AG04449 (cell line): ENCODE data around the gene ENPEP.
A peak's percentile ranks its signal among the peaks of the same experiment; 100 is the strongest.

Experiments used
- CTCF ChIA-PET: fragments of 350-600 bp; formaldehyde crosslinking; extraction: SDS; loops from one replicate; lab custom pipeline; 2021; ENCODE audit warnings: antibody characterized with exemption; lab: Yijun Ruan, JAX
- POLR2A ChIA-PET: fragments of 400-600, 350-600 bp; formaldehyde crosslinking; extraction: SDS; loops from one replicate; lab custom pipeline; 2020; ENCODE audit warnings: antibody characterized with exemption, inconsistent platforms; lab: Yijun Ruan, JAX
- DNase-seq: peaks from one replicate; pipeline ENCODE4 v3.0.0-alpha.2; 2010; ENCODE audit warnings: low read depth, low spot score
- H3K4me3 ChIP-seq: 2 replicates; pipeline ENCODE4 v1.5.1; 2011; ENCODE audit warnings: low read depth, mild to moderate bottlenecking, control low read depth, low read length
- TF ChIP-seq, protein P1 (sequence below): IDR thresholded peaks from one replicate; pipeline ENCODE4 v1.5.1; 2011; ENCODE audit warnings: mild to moderate bottlenecking, moderate library complexity, low read length, control low read depth, inconsistent platforms; ENCODE audit not compliant: insufficient read depth; ENCODE audit errors: missing control alignments

The ENPEP gene

GRCh38 chr4:110503270-110504083 lies 27.5 kb downstream of the ENPEP start:
- no peak for DNase-seq
- H3K4me3 ChIP-seq, result no peak overlapping the region
- TF ChIP-seq, protein P1, sequence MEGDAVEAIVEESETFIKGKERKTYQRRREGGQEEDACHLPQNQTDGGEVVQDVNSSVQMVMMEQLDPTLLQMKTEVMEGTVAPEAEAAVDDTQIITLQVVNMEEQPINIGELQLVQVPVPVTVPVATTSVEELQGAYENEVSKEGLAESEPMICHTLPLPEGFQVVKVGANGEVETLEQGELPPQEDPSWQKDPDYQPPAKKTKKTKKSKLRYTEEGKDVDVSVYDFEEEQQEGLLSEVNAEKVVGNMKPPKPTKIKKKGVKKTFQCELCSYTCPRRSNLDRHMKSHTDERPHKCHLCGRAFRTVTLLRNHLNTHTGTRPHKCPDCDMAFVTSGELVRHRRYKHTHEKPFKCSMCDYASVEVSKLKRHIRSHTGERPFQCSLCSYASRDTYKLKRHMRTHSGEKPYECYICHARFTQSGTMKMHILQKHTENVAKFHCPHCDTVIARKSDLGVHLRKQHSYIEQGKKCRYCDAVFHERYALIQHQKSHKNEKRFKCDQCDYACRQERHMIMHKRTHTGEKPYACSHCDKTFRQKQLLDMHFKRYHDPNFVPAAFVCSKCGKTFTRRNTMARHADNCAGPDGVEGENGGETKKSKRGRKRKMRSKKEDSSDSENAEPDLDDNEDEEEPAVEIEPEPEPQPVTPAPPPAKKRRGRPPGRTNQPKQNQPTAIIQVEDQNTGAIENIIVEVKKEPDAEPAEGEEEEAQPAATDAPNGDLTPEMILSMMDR, result no peak
- CTCF ChIA-PET, result interaction anchor here (0.5 to 2.0 kb wide), 9 partner anchors 9 to 653 kb away, joined by 3 to 6 read pairs (median 4); no protein-coding TSS in a partner anchor
- POLR2A ChIA-PET, result no interaction called here

DNA sequence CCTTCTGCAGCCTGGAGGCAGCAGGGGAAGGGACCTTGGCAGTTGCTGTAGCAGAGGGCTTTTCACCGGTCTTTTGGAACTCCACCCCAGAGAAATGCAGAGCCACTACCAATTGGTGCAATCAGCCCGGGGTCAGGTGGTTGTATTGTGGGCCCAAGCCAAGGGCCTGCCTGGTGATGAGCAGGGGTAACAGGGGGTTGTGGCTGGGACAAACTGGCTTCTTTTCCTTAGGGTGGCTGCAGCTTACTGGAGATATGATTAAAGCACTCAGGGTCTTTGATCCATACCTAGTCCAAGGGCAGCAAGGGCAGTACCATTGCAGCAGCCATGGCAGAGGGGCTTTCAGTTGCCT lies 28.1 kb downstream of the ENPEP start:
- CTCF ChIA-PET, result interaction anchor here (0.5 to 1.5 kb wide), 7 partner anchors 9 to 654 kb away, joined by 3 to 6 read pairs (median 3); no protein-coding TSS in a partner anchor

GRCh38 chr4:110505440-110505839 lies 29.5 kb downstream of the ENPEP start:
- ChIA-PET POLR2A (no interaction called here), CTCF (interaction anchor here (6.1 to 17.5 kb wide), 4 partner anchors 14 to 503 kb away, joined by 55 to 1033 read pairs (median 262); no protein-coding TSS in a partner anchor)
- TF ChIP-seq, protein P1, result no peak
- no peak for DNase-seq
- no peak overlapping the region for H3K4me3 ChIP-seq

More for the DNA sequence above, 28.1 kb downstream of the ENPEP start:
- TF ChIP-seq, protein P1, result no peak
- POLR2A ChIA-PET, result no interaction called here
- DNase-seq, result no peak
- H3K4me3 ChIP-seq, result no peak overlapping the region

DNA sequence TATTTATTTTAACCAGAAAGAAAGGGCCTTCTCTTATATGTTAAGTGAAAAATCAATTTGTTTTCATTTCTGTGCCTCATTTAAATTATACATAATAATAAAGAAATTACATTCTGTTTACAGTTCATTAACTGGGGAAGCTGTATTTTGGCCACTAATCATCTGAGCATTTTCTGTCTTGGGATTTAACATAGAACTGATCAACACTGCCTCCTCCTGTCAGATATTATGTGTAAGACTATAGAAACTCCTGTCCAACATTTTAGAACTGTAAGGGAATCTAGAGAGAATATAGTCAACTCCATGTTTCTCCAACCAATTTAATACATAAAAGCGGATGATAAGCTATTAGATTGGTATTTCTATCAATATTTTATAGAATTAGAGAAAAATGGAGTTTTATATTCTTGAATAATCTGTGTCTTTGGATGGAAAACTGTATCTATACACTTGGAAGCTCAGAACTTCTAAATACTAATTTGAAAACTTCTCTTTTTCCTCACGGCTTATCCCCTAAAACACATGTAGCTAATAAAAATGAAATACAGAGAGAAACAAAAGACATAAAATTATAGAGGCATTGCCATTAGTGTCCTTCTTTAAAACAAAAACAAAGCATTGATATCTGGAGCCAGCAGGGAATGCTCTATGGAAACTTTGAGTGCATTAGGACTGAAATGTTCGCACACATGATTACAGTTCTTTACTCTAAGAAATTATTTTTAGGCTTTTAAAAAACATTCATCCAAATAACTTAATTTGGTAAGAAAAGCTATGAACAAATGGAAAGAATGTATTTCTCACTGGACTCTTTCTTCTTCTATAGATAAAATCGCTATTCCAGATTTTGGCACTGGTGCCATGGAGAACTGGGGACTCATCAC lies 33.1 kb downstream of the ENPEP start:
- no peak overlapping the region for H3K4me3 ChIP-seq
- CTCF ChIA-PET, result interaction anchor here (0.6 to 17.5 kb wide), 74 partner anchors 9 to 1522 kb away, joined by 3 to 1033 read pairs (median 4); partner anchors contain the start of genes ELOVL6 and ENPEP
- TF ChIP-seq, protein P1, result peak; percentile 43
- POLR2A ChIA-PET, result no interaction called here
- no peak for DNase-seq

GRCh38 chr4:110510277-110510676 lies 34.3 kb downstream of the ENPEP start:
- no peak for DNase-seq
- H3K4me3 ChIP-seq, result no peak overlapping the region
- TF ChIP-seq, protein P1, result no peak
- POLR2A ChIA-PET, result no interaction called here
- CTCF ChIA-PET, result interaction anchor here (0.7 to 17.5 kb wide), 37 partner anchors 9 to 1085 kb away, joined by 3 to 1033 read pairs (median 6); no protein-coding TSS in a partner anchor
